Uterus (tissue), 2 donors: ENCODE measurements around the gene MYH10.

Experiments used
- POLR2A ChIP-seq, 2 donors: fragments of 450-650 bp; IDR thresholded peaks; one replicate each; pipeline ENCODE4 v1.6.1; 2016; ENCODE audit warnings: antibody characterized with exemption in 2 of 2, mild to moderate bottlenecking in 1 of 2, moderate library complexity in 1 of 2
- TF ChIP-seq, protein P1 (sequence below), 4 experiments: fragments of 200-600 bp in 2 of 4; fragments of 450-650 bp in 2 of 4; sonication (generic) in 2 of 4; IDR thresholded peaks; one replicate each; pipeline ENCODE4 v1.5.1; 2016 to 2019; ENCODE audit warnings: antibody characterized with exemption in 4 of 4, mild to moderate bottlenecking in 2 of 4, moderate library complexity in 1 of 4

DNA sequence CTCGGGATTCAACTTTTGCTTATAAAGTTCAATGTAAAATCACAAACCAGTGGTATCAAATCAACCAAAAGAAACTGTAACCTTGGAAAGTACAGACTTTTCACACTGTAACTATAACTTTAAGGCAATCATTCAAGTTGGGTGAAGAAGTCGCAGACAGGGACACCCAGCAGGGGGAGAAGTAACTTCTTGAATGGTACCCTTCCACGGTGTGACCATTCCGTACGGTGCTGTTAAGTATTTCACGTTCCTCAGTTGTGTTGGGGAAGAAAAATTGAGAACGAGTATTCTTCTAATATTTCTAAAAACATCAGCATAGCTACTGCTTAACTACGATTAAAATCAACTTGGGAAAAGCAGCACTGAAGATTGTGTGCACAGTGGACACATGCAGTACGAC is 55.8 kb downstream of the MYH10 start:
- TF ChIP-seq, protein P1, sequence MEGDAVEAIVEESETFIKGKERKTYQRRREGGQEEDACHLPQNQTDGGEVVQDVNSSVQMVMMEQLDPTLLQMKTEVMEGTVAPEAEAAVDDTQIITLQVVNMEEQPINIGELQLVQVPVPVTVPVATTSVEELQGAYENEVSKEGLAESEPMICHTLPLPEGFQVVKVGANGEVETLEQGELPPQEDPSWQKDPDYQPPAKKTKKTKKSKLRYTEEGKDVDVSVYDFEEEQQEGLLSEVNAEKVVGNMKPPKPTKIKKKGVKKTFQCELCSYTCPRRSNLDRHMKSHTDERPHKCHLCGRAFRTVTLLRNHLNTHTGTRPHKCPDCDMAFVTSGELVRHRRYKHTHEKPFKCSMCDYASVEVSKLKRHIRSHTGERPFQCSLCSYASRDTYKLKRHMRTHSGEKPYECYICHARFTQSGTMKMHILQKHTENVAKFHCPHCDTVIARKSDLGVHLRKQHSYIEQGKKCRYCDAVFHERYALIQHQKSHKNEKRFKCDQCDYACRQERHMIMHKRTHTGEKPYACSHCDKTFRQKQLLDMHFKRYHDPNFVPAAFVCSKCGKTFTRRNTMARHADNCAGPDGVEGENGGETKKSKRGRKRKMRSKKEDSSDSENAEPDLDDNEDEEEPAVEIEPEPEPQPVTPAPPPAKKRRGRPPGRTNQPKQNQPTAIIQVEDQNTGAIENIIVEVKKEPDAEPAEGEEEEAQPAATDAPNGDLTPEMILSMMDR (IDR thresholded peaks at IDR 0.05), result peak; percentile 16 to 21 (median 18)
- TF ChIP-seq POLR2A (IDR thresholded peaks at IDR 0.05), result no peak
